HG02973 (cell line): ENCODE measurements around the gene NPTX1.
A peak's percentile ranks its signal among the peaks of the same experiment; 100 is the strongest.

Experiments used
- ATAC-seq: cut with Tn5 transposase; IDR thresholded peaks from one replicate; pipeline ENCODE4 v1.9.1; 2021; ENCODE audit warnings: moderate library complexity; ENCODE audit not compliant: unreplicated experiment

NPTX1 gene

GRCh38 chr17:80463784-80464400 is 12.5 kb downstream of the NPTX1 start:
- no peak for ATAC-seq

DNA sequence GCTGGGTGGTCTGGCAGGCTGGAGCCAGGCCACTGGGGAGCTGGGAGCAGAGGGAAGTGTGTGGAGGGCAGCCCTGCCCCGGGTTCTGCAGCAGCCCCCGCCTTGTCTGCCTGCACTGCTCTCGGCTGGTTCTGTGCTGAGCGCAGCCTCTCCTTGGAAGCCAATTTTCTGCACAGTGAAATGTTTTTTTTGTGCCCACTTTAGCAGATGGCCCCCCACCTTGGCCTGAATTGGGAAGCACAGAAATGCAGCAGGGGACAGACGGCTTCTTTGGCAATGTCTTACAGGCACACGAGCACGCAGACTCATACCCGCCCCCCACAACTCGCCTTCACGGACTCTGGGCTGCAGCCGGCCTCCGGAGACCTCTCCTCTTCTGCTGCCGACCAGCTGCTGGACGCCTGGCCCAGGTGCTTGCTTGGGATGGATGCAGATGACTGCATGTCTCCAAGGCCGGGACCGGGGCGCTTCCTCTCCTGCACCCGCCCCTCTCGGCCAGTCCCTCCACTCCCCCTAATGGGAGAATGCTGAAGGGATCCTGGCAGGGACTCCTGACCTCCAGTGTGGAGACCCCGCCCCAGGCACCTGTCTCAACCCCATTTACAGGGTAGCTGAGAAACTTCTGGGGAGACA is 14.8 kb downstream of the NPTX1 start:
- ATAC-seq, result no peak

GRCh38 chr17:80460429-80460834 is 16.0 kb downstream of the NPTX1 start:
- no peak for ATAC-seq

- no peak for ATAC-seq
Measured at GRCh38 chr17:80459234-80459633, 17.2 kb downstream of the NPTX1 start.

- ATAC-seq, result no peak
Measured at GRCh38 chr17:80458016-80458415, 18.4 kb downstream of the NPTX1 start.

GRCh38 chr17:80457236-80457856 is 19.1 kb downstream of the NPTX1 start:
- no peak for ATAC-seq

DNA sequence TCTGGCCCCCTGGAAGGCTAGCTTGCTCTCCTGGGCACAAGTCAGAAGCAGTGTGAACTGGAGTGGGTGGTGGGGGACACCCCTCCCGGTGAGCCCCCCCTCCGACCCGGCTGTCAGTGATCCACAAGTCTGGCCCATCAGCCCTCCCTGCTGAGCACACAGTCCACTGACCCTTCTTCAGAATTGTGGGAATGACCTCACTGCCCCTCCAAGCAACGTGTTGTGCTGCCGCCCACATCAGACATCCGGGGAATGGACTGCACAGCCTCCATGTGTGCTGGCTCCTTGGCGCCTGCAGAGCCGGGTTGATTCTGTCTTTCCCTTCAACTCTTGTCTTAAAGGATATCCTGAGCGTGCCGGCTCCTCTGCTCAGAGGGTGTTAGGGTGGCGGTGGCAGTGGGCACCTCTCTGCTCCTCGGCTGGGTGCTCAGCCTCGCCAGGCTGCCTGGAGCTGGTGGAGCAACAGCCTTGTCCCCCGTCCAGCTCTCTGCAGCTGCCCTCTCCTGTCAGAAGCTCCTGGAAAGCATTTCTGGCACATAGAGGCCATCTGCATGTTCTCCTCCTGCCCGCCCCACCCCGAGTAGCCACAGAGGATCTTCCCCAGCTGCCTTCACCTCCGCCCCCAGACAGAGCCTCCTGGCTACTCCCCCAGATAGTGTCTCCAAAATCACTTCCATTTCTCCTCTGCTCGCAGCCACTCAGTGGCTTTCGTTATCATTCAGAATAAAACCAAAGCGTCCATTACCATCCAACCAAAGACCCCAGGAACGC is 19.8 kb downstream of the NPTX1 start:
- ATAC-seq, result no peak

DNA sequence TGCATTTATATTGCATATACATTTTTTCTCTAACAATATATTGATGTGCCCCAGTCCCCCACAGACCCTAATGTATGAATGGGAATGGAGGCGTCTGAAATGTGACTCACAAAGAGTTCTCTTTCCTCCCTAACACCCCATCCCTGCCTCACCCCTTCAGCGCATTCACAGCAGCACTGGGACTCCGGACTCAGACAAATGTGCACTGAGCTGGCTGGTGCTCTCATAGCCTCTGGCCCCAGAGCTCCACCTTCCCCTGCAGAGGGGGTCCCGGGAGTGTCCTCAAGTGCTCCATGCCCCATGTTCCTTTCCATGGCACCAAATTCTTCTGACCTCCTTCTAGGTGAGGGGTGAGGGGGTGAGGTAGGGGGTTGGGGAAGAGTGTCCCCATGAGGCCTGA is 20.6 kb downstream of the NPTX1 start:
- no peak for ATAC-seq

DNA sequence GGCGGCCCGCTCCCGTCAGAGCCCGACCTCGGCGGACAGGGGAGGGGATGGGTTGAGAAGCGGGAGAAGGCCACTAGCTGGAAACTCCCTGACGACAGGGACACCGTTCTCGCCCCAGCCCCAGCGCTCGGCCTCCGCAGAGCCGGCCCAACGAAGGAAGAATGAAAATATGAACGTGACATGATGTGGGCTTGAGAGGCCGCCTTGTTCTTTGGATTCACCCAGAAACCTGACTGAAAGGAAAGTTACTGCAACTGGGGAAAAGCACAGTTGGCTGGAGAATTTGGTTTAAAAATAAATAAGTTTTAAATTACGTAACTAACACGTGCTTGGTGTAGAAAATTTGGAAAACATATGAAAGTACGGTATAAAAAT is 21.1 kb downstream of the NPTX1 start:
- peak; percentile 6 for ATAC-seq

DNA sequence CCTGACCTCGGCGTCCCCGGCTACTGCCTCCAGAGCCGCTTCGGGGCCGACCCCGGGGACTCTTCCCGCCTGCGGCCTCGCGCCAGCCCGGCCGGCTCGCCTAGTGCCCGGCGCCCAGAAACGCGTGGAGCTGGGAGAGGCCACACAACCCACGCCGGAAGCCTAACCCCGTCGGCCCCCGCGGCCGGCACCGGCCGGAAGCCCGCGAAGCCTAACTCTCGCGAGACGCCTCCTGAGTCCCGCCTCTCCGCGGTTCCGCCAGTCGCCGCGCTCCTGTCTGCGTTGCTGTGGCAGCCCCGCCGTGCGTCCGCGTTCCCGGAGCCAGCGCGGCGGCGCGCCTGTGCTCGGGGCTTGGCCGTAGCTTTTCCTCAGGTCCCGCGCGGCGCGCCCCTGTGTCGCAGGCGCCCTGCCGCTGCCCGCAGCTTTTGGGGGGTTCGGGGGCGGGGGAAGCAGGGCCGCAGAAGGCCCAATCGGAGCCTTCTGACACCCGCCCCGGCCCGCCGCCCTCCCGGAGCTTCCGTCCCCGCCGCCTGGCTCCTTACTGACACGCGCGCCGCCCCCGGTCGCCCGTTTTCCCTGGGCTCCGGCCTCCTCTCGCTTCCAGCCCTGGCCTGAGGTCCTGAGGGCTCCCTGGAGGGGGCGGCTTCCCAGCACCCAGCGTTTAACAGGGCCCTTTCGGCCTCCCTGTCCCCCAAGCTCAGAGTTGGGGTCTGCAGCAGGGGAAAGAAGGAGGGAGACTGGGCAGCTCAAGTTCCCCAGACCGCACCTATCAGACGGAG is 21.7 kb downstream of the NPTX1 start:
- peak; percentile 86 for ATAC-seq

- no peak for ATAC-seq
Measured at GRCh38 chr17:80453998-80454556, 22.3 kb downstream of the NPTX1 start.

DNA sequence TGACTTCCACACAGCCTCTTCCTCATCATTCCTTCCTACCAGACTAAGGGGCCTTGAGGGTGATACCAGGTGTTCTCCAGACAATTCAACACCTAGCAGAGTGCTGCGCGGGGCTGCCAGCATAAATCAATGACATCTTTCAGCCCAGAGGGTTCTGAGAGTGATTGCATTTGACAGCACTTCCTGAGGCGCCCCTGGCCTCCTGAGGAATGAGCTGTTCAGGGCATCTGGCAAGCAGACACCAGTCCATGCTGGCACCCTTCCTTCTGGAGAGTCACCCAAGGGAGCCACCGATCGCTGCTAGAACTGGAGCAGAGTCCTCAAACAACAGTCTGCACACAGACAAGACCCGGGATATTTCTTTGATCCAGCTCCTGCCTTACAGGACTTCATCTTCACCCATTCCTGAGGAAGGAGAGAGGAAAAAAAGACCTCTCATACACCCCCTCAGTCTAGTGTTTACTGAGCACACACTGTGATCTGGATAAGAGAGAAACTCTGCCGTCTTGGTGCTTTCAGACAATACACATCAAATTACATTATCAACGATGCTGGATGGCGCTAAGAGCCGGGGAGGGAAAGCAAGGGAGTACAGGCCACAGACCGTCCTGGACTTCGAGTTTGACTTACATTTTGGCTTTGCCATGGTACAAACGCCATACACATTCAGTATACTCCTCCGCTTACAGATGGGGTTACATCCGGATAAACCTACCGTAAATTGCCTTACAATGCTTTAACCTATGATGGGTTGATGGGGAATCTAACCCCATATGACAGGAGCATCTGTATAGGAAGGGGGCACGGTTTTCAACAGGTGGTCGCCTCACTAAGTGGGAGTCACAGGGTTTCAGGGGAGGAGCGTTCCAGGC is 23.0 kb downstream of the NPTX1 start:
- no peak for ATAC-seq

- no peak for ATAC-seq
Measured at GRCh38 chr17:80452173-80452915, 24.1 kb downstream of the NPTX1 start.

DNA sequence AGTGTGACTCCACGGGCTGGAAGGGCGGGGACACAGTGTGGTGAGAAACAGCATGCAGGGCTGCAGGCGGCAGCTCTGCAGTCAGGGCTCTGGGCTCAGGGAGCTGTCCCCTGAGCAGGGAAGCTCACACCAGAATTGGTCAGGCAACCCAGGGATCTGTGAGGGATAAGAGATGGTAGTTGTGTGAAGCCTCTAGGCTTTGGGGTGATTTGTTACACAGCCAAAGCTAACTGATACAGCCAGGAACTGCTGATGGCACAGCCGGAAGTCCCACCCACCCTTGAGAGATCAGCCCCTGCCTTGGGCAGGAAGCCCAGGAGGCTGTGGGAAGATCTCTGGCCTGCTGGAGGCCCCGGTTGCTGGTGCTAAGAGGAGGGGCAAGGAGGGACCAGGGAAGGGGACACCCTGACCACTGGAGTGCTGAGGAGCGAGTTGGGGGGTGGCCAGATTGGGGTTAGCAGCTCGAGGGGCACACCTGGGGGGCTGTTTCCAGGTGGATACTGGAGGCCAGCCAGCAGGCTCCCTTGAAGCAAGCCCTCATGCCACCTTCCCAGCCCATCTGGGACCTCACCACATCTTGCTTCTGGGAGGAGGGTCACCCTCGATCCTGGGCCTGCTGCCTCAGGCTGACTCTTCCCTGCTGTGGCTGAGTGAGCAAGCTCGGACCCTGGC is 25.2 kb downstream of the NPTX1 start:
- ATAC-seq, result no peak

DNA sequence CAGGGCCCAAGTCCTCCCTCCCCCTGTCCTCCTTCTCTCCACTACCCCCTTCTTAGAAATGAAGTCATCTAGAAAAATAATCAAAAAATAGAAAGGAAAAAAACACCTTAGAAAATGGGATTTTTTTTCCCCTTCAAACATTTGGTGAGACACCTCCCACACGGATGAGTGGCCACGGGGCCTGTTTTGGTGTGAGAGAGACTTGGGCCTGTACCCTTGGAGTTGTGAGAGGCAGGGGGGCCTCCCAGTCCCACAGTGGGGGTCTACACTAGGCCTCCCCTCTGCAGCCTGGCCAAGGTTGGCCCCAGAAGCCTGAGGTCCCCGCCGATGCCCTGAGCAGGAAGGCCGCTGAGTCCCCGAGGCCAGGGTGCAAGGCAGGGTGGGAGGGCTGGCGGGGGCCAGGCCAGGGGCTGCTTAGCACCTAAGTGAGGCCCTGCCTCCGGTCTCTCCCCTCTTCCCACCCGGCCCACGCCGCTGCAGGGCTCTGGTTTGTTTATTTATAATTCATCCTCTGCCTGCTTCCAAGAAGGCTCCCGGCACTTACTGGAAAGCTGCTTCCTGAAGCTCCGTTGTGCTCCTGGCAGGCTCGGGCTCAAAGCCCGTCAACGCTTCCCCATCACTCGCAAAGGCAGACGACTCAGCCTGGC is 26.4 kb downstream of the NPTX1 start:
- ATAC-seq, result no peak

DNA sequence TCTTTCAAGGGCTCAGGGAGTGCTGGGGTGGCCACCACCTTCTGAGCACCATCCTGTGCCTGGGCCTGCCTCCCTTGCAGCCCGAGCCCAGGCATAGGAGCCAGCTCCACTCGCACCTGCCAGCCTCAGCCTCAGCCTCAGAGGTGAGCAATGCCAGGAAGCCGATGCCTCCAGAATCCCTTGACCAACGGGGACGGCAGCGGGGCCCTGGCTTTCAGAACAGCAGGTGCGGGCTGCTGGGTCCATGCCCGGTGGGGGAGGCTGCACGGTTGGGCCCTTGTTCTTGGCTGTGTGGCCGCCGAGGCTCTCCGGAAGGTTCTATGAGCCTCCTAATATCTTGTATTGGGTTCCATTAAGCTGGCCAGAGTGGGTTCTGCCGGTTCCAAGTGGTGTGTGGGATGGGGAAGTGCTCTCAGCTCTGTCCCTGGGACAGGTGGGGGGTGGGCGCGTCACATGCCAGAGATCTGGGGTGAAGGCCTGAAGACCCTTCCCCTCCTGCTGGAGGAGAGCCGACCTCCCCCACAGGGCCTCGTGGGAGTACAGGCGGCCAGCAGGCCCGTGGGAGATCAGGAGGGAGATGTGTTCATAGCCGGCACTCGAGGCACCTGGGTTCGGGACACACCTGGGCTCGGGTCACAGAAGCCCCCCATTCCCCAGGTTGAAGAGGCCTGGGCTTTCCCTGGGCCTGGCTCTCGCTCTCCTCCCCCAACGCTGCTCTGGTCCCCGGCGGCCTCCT is 27.0 kb downstream of the NPTX1 start:
- no peak for ATAC-seq

DNA sequence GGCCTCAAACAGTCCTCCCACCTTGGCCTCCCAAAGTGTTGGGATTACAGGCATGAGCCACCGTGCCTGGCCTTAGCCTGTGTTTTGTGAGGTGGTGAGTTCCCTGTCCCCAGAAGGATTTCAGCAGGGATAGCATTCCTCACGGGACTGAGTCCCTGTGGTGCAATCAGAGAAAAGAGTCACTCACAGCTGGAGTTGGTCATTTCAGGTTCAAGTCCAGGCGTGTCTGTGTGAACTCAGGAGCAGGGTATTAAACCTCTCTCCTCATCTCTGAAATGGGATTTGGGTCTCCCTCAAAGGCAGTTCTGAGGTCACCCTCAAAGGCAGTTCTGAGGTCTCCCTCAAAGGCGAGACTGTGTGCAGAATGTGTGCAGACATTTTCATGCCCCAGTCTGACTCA is 28.6 kb downstream of the NPTX1 start:
- ATAC-seq, result no peak
